WERI-Rb-1 (cell line): ENCODE results near the gene LUC7L.

Source experiments
- DNase-seq: peaks from one replicate; pipeline ENCODE4 v3.0.0-alpha.2; 2020
- H3K27ac ChIP-seq: fragments of 250-450 bp; sonication (Bioruptor Pico); 2 replicates; pipeline ENCODE4 v1.5.1; 2020; ENCODE audit warnings: mild to moderate bottlenecking, moderate library complexity
- H3K27me3 ChIP-seq: fragments of 250-450 bp; sonication (Bioruptor Pico); 2 replicates; pipeline ENCODE4 v1.5.1; 2021; ENCODE audit warnings: mild to moderate bottlenecking, low read depth, moderate library complexity; ENCODE audit not compliant: insufficient read depth, severe bottlenecking
- H3K36me3 ChIP-seq: fragments of 250-450 bp; sonication (Bioruptor Pico); 2 replicates; pipeline ENCODE4 v1.5.1; 2020; ENCODE audit warnings: mild to moderate bottlenecking, moderate library complexity
- H3K4me3 ChIP-seq: 2 replicates; pipeline ENCODE4 v1.5.1; 2011; ENCODE audit warnings: low read depth, mild to moderate bottlenecking, control low read depth, low read length
- H3K9me3 ChIP-seq: fragments of 250-450 bp; sonication (Bioruptor Pico); 2 replicates; pipeline ENCODE4 v1.5.1; 2021; ENCODE audit warnings: mild to moderate bottlenecking, moderate library complexity; ENCODE audit not compliant: severe bottlenecking
- CTCF ChIP-seq: IDR thresholded peaks from 2 replicates; pipeline ENCODE4 v1.5.1; 2011; ENCODE audit warnings: low read depth, mild to moderate bottlenecking, control low read depth, inconsistent platforms, low read length

Gene LUC7L

DNA sequence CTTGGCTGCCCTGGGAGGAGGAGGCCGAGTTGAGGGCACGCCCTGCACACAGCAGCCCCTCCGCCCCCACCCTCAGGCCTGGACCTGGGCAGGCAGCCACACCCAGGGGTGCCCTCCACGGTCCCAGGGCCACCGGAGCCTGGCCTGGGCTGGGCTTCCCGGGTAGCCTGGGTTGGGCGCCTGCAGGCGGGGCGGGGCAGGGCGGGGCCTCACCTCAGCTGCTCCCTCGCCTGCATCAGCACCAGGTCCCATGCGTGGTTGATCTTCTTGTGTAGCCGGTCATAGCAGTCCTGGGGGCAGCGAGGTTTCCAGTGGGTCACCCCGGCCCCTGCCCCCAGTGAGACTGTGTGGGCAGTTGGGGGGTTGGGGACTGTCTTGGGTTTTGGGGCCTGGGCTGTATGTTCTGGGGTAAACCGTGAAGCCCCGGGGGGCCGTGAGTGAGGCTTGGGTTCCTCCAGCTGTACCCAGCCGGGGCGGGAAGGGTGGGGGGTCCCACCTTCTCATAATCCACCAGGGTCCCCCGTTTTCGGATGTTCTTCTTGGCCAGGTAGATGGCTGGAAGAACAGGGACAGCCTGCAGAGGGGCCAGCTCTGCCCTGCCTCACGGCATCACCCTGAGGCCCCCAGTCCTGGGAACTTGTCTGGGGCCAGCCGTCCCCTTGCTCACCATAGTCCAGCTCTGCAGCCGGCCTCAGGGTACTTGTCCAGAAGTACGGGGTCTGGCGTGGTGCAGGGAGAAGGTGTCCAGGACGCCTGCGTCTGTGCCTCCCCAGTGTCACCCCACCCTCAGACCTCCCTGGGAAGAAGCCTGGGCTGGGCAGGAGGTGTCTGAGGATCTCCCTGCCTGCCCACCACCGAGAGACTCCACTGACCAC lies 44.5 kb upstream of the LUC7L start:
- no peaks in the 10 kb centered on the region for H3K27me3 ChIP-seq
- no peak overlapping the region for H3K4me3 ChIP-seq
- H3K9me3 ChIP-seq = no peaks in the 10 kb centered on the region
- TF ChIP-seq CTCF = no peak
- DNase-seq = no peak
- no peaks in the 10 kb centered on the region for H3K36me3 ChIP-seq
- no peak overlapping the region for H3K27ac ChIP-seq

GRCh38 chr16:272633-273546 lies 43.6 kb upstream of the LUC7L start:
- Histone ChIP-seq H3K27me3 (no peaks in the 10 kb centered on the region), H3K4me3 (no peak overlapping the region), H3K9me3 (no peaks in the 10 kb centered on the region), H3K36me3 (no peaks in the 10 kb centered on the region), H3K27ac (no peak overlapping the region)
- no peak for DNase-seq
- TF ChIP-seq CTCF = 0 out of 2 replicates have a peak, but pooled peaks have one; percentile 14

- TF ChIP-seq CTCF = no peak
- Histone ChIP-seq H3K27me3 (no peaks in the 10 kb centered on the region), H3K4me3 (no peak overlapping the region), H3K9me3 (no peaks in the 10 kb centered on the region), H3K27ac (no peak overlapping the region), H3K36me3 (no peaks in the 10 kb centered on the region)
- DNase-seq = no peak
Observed at GRCh38 chr16:270381-271255, 41.4 kb upstream of the LUC7L start.

- Histone ChIP-seq H3K27ac (no peak overlapping the region), H3K27me3 (no peaks in the 10 kb centered on the region), H3K9me3 (no peaks in the 10 kb centered on the region), H3K36me3 (no peaks in the 10 kb centered on the region), H3K4me3 (no peak overlapping the region)
- peak; percentile 6 for DNase-seq
- no peak for TF ChIP-seq CTCF
Observed at GRCh38 chr16:269061-269796, 40.0 kb upstream of the LUC7L start.
